HepG2 (cell line): ENCODE results near the gene TRPV2.

Source experiments
- ELF1 ChIP-seq: sonication (generic); formaldehyde crosslinking; IDR thresholded peaks from 2 replicates; pipeline ENCODE4 v1.4.0; 2020; ENCODE audit warnings: missing genetic modification reagents
- MTA1 ChIP-seq: sonication (generic); formaldehyde crosslinking; IDR thresholded peaks from 2 replicates; pipeline ENCODE4 v1.4.0; 2020; ENCODE audit warnings: missing genetic modification reagents, mild to moderate bottlenecking, borderline replicate concordance
- TARDBP ChIP-seq: sonication (generic); formaldehyde crosslinking; IDR thresholded peaks from 2 replicates; pipeline ENCODE4 v1.8.0; 2022; ENCODE audit warnings: mild to moderate bottlenecking, missing genetic modification reagents
- ZNF12 ChIP-seq: sonication (generic); formaldehyde crosslinking; IDR thresholded peaks from 2 replicates; pipeline ENCODE4 v1.5.0; 2020; ENCODE audit warnings: missing genetic modification reagents
- ZNF282 ChIP-seq: fragments of 450-650 bp; IDR thresholded peaks from 2 replicates; pipeline ENCODE4 v1.6.1; 2018; ENCODE audit not compliant: partially characterized antibody
- ZNF644 ChIP-seq: IDR thresholded peaks from 2 replicates; pipeline ENCODE4 v1.6.1; 2016; ENCODE audit warnings: low read depth
- ZNF841 ChIP-seq: sonication (generic); formaldehyde crosslinking; IDR thresholded peaks from 2 replicates; pipeline ENCODE4 v1.8.1; 2023; ENCODE audit warnings: missing genetic modification reagents, borderline replicate concordance
- TF ChIP-seq, protein P1 (sequence below): sonication (generic); formaldehyde crosslinking; IDR thresholded peaks from 2 replicates; pipeline ENCODE4 v1.5.0; 2020; ENCODE audit warnings: mild to moderate bottlenecking, missing genetic modification reagents, moderate library complexity
- TF ChIP-seq, protein P2 (sequence below): IDR thresholded peaks from 2 replicates; pipeline ENCODE4 v1.6.1; 2012; ENCODE audit warnings: low read length, improper control_type of control experiment

DNA sequence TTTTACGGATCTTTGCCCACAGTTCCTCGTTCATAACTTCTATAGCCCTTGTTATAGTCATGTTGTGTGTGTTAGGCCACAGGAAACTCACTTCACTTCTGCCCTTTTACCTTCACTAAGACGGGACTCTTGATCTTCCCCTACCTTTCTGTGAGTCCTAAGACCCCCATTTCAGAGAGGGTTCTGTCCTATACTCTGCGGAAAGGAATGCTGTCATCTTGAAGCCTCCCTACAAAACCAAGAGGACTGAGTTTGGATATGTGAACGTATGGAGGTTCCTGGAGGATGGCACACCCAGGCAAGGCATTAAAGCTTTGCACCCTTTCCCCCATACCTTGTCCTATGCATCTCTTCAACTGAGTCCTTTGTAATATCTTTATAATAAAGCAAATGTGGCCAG, 30.8 kb upstream of the TRPV2 start:
- TF ChIP-seq, protein P1, sequence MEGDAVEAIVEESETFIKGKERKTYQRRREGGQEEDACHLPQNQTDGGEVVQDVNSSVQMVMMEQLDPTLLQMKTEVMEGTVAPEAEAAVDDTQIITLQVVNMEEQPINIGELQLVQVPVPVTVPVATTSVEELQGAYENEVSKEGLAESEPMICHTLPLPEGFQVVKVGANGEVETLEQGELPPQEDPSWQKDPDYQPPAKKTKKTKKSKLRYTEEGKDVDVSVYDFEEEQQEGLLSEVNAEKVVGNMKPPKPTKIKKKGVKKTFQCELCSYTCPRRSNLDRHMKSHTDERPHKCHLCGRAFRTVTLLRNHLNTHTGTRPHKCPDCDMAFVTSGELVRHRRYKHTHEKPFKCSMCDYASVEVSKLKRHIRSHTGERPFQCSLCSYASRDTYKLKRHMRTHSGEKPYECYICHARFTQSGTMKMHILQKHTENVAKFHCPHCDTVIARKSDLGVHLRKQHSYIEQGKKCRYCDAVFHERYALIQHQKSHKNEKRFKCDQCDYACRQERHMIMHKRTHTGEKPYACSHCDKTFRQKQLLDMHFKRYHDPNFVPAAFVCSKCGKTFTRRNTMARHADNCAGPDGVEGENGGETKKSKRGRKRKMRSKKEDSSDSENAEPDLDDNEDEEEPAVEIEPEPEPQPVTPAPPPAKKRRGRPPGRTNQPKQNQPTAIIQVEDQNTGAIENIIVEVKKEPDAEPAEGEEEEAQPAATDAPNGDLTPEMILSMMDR (CRISPR knock-in tag) = no peak
- TF ChIP-seq TARDBP (no peak), ZNF841 (CRISPR knock-in tag) (no peak), ZNF12 (CRISPR knock-in tag) (no peak), ZNF282 (no peak), ELF1 (CRISPR knock-in tag) (no peak), MTA1 (CRISPR knock-in tag) (no peak), ZNF644 (CRISPR knock-in tag) (no peak)
- TF ChIP-seq, protein P2, sequence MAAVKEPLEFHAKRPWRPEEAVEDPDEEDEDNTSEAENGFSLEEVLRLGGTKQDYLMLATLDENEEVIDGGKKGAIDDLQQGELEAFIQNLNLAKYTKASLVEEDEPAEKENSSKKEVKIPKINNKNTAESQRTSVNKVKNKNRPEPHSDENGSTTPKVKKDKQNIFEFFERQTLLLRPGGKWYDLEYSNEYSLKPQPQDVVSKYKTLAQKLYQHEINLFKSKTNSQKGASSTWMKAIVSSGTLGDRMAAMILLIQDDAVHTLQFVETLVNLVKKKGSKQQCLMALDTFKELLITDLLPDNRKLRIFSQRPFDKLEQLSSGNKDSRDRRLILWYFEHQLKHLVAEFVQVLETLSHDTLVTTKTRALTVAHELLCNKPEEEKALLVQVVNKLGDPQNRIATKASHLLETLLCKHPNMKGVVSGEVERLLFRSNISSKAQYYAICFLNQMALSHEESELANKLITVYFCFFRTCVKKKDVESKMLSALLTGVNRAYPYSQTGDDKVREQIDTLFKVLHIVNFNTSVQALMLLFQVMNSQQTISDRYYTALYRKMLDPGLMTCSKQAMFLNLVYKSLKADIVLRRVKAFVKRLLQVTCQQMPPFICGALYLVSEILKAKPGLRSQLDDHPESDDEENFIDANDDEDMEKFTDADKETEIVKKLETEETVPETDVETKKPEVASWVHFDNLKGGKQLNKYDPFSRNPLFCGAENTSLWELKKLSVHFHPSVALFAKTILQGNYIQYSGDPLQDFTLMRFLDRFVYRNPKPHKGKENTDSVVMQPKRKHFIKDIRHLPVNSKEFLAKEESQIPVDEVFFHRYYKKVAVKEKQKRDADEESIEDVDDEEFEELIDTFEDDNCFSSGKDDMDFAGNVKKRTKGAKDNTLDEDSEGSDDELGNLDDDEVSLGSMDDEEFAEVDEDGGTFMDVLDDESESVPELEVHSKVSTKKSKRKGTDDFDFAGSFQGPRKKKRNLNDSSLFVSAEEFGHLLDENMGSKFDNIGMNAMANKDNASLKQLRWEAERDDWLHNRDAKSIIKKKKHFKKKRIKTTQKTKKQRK = no peak
